ENCODE measurements around the gene ZNF670.

- TF ChIP-seq TAF1 (IDR thresholded peaks at IDR 0.05; ENCODE audit: borderline replicate concordance, low read depth, low read length) = no peak
- TF ChIP-seq POLR2AphosphoS5 (IDR thresholded peaks at IDR 0.05; ENCODE audit: low read depth, low read length) = no peak
Measured at GRCh38 chr1:247054992-247055415, 23.6 kb downstream of the ZNF670 start.

All from GM12892 (cell line).